ENCODE data around the gene CH25H. TPM values are rescaled to one million over a fixed set of nuclear protein-coding genes. Genes with fewer than 3 reads are reported as not detected.
A peak's percentile ranks its signal among the peaks of the same experiment; 100 is the strongest.

The CH25H gene
- total and polyA plus RNA-seq, 11 donors: 0.24 to 3.5 (median 0.40) TPM

GRCh38 chr10:89160339-89160738, 46.8 kb downstream of the CH25H start:
- H3K27ac ChIP-seq: no peak overlapping the region
- TF ChIP-seq POLR2A (IDR thresholded peaks at IDR 0.05): no peak
- no peak for TF ChIP-seq CTCF (IDR thresholded peaks at IDR 0.05)
- ATAC-seq (no peak), DNase-seq (no peak)
- H3K9me3 ChIP-seq: no peaks in the 10 kb centered on the region
- H3K4me3 ChIP-seq: no peak overlapping the region
- H3K36me3 ChIP-seq: no peaks in the 10 kb centered on the region
- H3K4me1 ChIP-seq: peaks cover 0 to 27% (median 0%) of the 10 kb centered on the region in 12 donors
- intact Hi-C loops (cut with DNase I): no loop called here
- H3K27me3 ChIP-seq: no peaks in the 10 kb centered on the region
- WGBS, 4 donors: 87 to 91% (median 88%) methylated on average over 1 of the region's 1 CpG

DNA sequence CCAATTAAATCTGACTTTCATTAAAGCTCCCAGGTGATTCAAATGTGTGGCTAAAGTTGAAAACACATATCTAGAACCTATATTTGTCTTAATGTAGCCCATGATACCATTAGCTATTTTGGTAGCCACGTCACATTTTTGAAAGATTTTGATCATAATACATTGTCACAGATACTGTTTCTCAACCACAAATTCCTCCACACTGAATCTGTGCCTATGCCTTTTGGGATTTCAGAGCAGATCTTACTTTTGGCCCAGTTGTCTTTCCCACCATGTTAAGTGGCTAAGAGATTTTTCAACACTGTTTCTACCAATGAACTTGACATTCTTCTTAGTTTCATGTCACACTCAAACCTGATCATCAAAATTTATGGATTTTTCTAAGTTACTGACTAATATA, 47.4 kb downstream of the CH25H start:
- no peak for TF ChIP-seq POLR2A (IDR thresholded peaks at IDR 0.05)
- no peaks in the 10 kb centered on the region for H3K9me3 ChIP-seq
- 94 to 100% (median 97%) methylated on average over 1 of the region's 1 CpG for WGBS, 4 donors
- H3K27me3 ChIP-seq: no peaks in the 10 kb centered on the region
- no peaks in the 10 kb centered on the region for H3K36me3 ChIP-seq
- DNase-seq: no peak
- intact Hi-C loops (cut with DNase I): no loop called here
- no peak overlapping the region for H3K4me3 ChIP-seq
- ATAC-seq: no peak
- no peak overlapping the region for H3K27ac ChIP-seq
- H3K4me1 ChIP-seq: peaks cover 0 to 24% (median 0%) of the 10 kb centered on the region in 12 donors

DNA sequence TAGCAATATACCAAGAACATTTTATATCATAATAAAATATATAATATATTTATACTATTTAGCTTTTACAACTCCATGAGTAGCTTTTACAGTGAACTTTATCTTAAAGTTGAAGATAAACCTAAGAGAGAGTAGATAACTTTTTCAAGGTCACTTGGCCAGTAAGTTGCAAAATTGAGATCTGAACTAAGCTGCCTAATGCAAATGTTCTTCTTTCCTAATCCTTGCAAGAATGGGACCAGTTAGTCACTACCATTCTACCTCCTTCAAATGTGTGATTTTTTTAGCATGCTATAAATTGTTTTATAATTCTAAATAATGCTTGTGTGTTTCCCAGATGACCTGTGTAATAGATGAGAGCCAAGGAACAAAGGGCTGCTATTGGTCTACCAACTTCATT, 47.8 kb downstream of the CH25H start:
- Histone ChIP-seq H3K4me3 (no peak overlapping the region), H3K4me1 (peaks cover 0 to 20% (median 0%) of the 10 kb centered on the region in 12 donors), H3K9me3 (no peaks in the 10 kb centered on the region), H3K36me3 (no peaks in the 10 kb centered on the region), H3K27me3 (no peaks in the 10 kb centered on the region), H3K27ac (no peak overlapping the region)
- TF ChIP-seq CTCF (IDR thresholded peaks at IDR 0.05) (no peak), POLR2A (IDR thresholded peaks at IDR 0.05) (no peak)
- DNase-seq (no peak), ATAC-seq (no peak)
- intact Hi-C loops (cut with DNase I): no loop called here

DNA sequence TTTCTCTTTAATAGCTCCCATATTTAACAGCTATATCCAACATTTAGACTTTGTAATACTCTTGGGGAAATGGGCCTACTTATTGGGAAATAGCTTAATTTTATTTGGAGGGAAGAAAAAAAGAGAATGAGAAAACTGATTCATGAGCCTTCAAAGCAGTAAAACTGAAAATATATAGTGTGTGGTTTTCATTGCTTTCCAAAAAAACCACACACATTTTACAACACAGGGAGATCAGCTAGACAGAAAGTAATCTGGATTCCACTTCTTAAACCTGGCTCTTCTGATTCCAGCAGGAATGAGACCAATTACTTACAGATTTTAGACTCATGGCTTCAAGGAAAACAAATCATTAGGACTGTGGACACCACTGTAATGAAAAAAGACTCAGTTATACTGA, 48.7 kb downstream of the CH25H start:
- H3K4me3 ChIP-seq: no peak overlapping the region
- TF ChIP-seq POLR2A (IDR thresholded peaks at IDR 0.05) (no peak), CTCF (IDR thresholded peaks at IDR 0.05) (no peak)
- H3K36me3 ChIP-seq: no peaks in the 10 kb centered on the region
- intact Hi-C loops (cut with DNase I): no loop called here
- H3K9me3 ChIP-seq: no peaks in the 10 kb centered on the region
- no peaks in the 10 kb centered on the region for H3K27me3 ChIP-seq
- peaks cover 0 to 11% (median 0%) of the 10 kb centered on the region in 12 donors for H3K4me1 ChIP-seq
- ATAC-seq (no peak), DNase-seq (no peak)
- no peak overlapping the region for H3K27ac ChIP-seq

- Histone ChIP-seq H3K36me3 (no peaks in the 10 kb centered on the region), H3K27ac (peak overlapping the region in 1 of 12 donors; percentile 24), H3K4me1 (peaks cover 0 to 12% (median 0%) of the 10 kb centered on the region in 12 donors), H3K27me3 (no peaks in the 10 kb centered on the region), H3K4me3 (no peak overlapping the region), H3K9me3 (no peaks in the 10 kb centered on the region)
- 83 to 91% (median 84%) methylated on average over 5 of the region's 5 CpGs for WGBS, 4 donors
- TF ChIP-seq POLR2A (IDR thresholded peaks at IDR 0.05) (no peak), CTCF (IDR thresholded peaks at IDR 0.05) (no peak)
- DNase-seq (no peak), ATAC-seq (no peak)
- intact Hi-C loops (cut with DNase I): no loop called here
These were observed 50.8 kb downstream of the CH25H start for GRCh38 chr10:89156161-89156835.

Data from heart left ventricle (tissue), 16 donors.